Dendritic cell treated with granulocyte-macrophage colony-stimulating factor and Interleukin-4, amounts not matched to agents 40 ng/mL and 50 ng/mL, for 4 days (primary cell): ENCODE data around the gene FERMT2.
"Not testable (repeated sequence)": the region's sequence is repeated elsewhere in the genome, so short reads cannot be mapped to it uniquely, and the experiment has no call there.

ENCODE experiments used
- H3K27ac Mint-ChIP-seq: one replicate; pipeline ENCODE4 v1.8.0; 2022; ENCODE audit warnings: mild to moderate bottlenecking, mixed read lengths
- H3K27me3 Mint-ChIP-seq: one replicate; pipeline ENCODE4 v1.8.0; 2022; ENCODE audit warnings: mild to moderate bottlenecking, mixed read lengths
- H3K36me3 Mint-ChIP-seq: one replicate; pipeline ENCODE4 v1.8.0; 2022; ENCODE audit warnings: low read depth, mixed read lengths
- H3K4me1 Mint-ChIP-seq: one replicate; pipeline ENCODE4 v1.8.0; 2022; ENCODE audit warnings: low read depth, mixed read lengths
- H3K4me3 Mint-ChIP-seq: one replicate; pipeline ENCODE4 v1.8.0; 2022; ENCODE audit warnings: mild to moderate bottlenecking, moderate library complexity, mixed read lengths
- H3K9me3 Mint-ChIP-seq: one replicate; pipeline ENCODE4 v1.8.0; 2022; ENCODE audit warnings: mixed read lengths
- intact Hi-C: fragments of 100-400 bp; cut with micrococcal nuclease; formaldehyde crosslinking; loops from one replicate; pipeline ENCODE4 v1.15.0; 2022

Gene FERMT2

GRCh38 chr14:52926953-52927352, 23.9 kb downstream of the FERMT2 start:
- Mint-ChIP-seq H3K27ac (no peak overlapping the region), H3K9me3 (no peaks in the 10 kb centered on the region), H3K36me3 (no peaks in the 10 kb centered on the region), H3K4me3 (no peak overlapping the region), H3K27me3 (no peaks in the 10 kb centered on the region), H3K4me1 (no peaks in the 10 kb centered on the region)
- intact Hi-C loops: no loop called here

DNA sequence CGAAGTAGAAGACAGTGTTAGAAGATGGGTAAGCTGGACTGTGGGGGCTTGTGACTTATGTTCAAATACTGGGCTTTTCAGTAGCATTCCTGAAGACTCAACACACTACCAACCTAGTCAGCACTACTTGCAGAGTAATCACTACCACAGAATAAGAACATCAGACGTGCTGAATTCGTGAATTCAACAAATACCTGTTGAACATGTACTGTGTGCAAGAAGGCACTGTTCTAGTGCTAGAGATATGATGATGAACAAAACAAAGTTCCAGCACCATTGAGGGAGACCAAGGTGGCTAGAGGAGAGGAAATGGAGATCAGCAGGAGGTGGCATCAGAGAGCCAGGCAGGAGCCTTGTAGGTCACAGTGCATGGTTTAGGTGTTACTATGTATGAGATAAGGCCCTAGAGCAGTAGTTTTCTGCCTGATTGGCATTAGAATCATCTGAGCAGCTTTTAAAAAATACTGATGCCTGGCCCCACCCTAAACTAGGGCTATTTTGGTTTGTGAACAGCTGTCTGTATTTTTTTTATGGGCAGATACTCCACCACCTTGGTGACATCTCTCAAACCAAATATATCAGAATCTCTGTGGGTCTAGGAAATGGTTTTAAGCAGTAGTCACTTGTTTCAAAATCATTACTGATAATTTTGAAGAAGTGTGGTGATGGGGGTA, 26.8 kb downstream of the FERMT2 start:
- H3K36me3 Mint-ChIP-seq: no peaks in the 10 kb centered on the region
- H3K27me3 Mint-ChIP-seq: no peaks in the 10 kb centered on the region
- no peak overlapping the region for H3K27ac Mint-ChIP-seq
- H3K9me3 Mint-ChIP-seq: no peaks in the 10 kb centered on the region
- H3K4me3 Mint-ChIP-seq: no peak overlapping the region
- intact Hi-C loops: no loop called here
- no peaks in the 10 kb centered on the region for H3K4me1 Mint-ChIP-seq

GRCh38 chr14:52922656-52923055, 28.2 kb downstream of the FERMT2 start:
- Mint-ChIP-seq H3K9me3 (no peaks in the 10 kb centered on the region), H3K4me1 (peaks cover 4% of the 10 kb centered on the region), H3K4me3 (no peak overlapping the region), H3K36me3 (no peaks in the 10 kb centered on the region), H3K27me3 (no peaks in the 10 kb centered on the region), H3K27ac (no peak overlapping the region)
- intact Hi-C loops: no loop called here

DNA sequence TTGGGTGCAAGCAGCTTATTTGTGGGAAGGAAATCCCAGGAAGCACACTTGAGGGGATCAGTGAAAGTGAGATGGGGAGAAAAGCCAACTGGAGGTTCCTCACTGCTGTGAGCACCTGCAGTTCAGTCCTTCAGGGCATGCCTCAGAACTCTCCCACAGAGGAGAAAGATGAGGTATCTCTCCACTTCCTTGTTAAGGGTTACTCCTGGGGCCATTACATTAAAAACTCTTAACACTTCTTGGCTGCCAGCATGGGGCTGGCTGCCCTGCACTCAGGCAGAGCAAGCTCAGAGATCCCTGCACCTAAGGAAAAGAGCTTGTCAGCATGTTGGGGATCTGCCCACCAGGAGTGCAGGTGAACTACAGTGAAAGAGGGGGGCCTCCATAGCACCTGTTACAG, 28.8 kb downstream of the FERMT2 start:
- Mint-ChIP-seq H3K36me3 (no peaks in the 10 kb centered on the region), H3K9me3 (no peaks in the 10 kb centered on the region), H3K27me3 (no peaks in the 10 kb centered on the region), H3K4me1 (peaks cover 8% of the 10 kb centered on the region), H3K4me3 (no peak overlapping the region), H3K27ac (no peak overlapping the region)
- intact Hi-C loops: no loop called here

- H3K9me3 Mint-ChIP-seq, intact Hi-C loops, H3K36me3 Mint-ChIP-seq, H3K4me1 Mint-ChIP-seq, H3K4me3 Mint-ChIP-seq, H3K27ac Mint-ChIP-seq, H3K27me3 Mint-ChIP-seq: not testable (repeated sequence)
Measured at GRCh38 chr14:52920411-52920810, 30.4 kb downstream of the FERMT2 start.

DNA sequence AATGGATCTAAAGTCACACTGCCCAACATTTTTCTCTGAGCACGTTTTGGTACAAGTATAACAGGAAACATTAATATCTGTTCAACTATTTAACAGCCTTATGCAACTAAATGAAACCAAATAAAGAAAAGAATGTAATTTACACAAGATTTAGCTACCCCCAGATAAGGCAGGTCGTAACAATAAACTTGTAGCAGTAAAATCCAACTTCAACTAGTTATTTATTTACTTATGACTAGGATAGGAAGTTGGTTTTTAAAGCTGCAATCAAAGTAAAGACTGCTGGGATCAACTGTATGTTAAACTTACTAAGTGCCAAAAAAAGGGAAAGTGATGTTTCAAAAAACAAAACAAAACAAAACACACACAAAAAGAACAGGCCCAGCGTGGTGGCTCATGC, 30.9 kb downstream of the FERMT2 start:
- Mint-ChIP-seq H3K4me1 (peaks cover 8% of the 10 kb centered on the region), H3K27ac (no peak overlapping the region), H3K27me3 (no peaks in the 10 kb centered on the region), H3K4me3 (no peak overlapping the region), H3K36me3 (no peaks in the 10 kb centered on the region), H3K9me3 (no peaks in the 10 kb centered on the region)
- intact Hi-C loops: no loop called here

GRCh38 chr14:52918486-52918885, 32.4 kb downstream of the FERMT2 start:
- Mint-ChIP-seq H3K4me3 (no peak overlapping the region), H3K4me1 (peaks cover 8% of the 10 kb centered on the region), H3K9me3 (no peaks in the 10 kb centered on the region), H3K27ac (no peak overlapping the region), H3K27me3 (no peaks in the 10 kb centered on the region), H3K36me3 (no peaks in the 10 kb centered on the region)
- intact Hi-C loops: no loop called here

GRCh38 chr14:52917735-52918134, 33.1 kb downstream of the FERMT2 start:
- H3K4me1 Mint-ChIP-seq: peaks cover 8% of the 10 kb centered on the region
- no peak overlapping the region for H3K27ac Mint-ChIP-seq
- H3K27me3 Mint-ChIP-seq: no peaks in the 10 kb centered on the region
- H3K9me3 Mint-ChIP-seq: no peaks in the 10 kb centered on the region
- no peak overlapping the region for H3K4me3 Mint-ChIP-seq
- no peaks in the 10 kb centered on the region for H3K36me3 Mint-ChIP-seq
- intact Hi-C loops: no loop called here

DNA sequence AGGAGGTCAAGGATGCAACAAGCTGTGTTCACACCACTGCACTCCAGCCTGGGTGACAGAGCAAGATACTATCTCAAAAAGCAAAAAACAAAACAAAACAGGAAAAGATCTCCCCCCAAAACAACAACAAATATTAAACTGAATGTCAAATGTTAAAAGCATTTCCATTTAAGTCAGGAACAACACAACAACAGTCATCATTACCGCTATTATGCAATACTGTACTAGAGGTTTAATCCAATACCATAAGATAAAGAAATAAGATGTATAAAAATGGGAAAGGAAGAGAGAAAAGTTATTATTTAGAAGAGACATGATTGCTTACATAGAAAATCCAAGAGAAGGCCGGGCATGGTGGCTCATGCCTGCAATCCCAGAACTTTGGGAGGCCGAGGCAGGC, 36.6 kb downstream of the FERMT2 start:
- intact Hi-C loops: no loop called here
- Mint-ChIP-seq H3K27ac (no peak overlapping the region), H3K36me3 (no peaks in the 10 kb centered on the region), H3K9me3 (no peaks in the 10 kb centered on the region), H3K4me3 (no peak overlapping the region), H3K27me3 (no peaks in the 10 kb centered on the region), H3K4me1 (peaks cover 8% of the 10 kb centered on the region)

DNA sequence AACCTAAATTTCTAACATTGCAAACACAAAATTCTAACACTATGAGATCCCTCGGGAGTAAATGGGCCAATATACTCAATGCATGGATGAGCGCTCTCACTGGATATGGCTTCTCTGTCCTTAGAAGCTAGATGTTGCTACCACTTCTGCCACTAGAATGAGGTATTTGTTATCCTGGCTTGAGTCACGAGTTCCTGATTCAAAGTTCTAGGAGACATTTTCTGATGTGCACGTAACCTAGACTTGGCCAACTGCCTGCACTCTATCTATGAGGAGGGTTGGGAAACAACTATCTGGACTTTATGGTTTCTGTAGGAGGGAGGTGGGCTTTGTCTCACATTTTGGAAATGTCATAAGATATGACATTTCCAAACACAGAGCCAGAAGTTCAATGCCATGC, 37.6 kb downstream of the FERMT2 start:
- intact Hi-C loops: no loop called here
- Mint-ChIP-seq H3K27me3 (peaks cover 1% of the 10 kb centered on the region), H3K27ac (no peak overlapping the region), H3K4me3 (no peak overlapping the region), H3K36me3 (no peaks in the 10 kb centered on the region), H3K9me3 (no peaks in the 10 kb centered on the region), H3K4me1 (peaks cover 8% of the 10 kb centered on the region)

DNA sequence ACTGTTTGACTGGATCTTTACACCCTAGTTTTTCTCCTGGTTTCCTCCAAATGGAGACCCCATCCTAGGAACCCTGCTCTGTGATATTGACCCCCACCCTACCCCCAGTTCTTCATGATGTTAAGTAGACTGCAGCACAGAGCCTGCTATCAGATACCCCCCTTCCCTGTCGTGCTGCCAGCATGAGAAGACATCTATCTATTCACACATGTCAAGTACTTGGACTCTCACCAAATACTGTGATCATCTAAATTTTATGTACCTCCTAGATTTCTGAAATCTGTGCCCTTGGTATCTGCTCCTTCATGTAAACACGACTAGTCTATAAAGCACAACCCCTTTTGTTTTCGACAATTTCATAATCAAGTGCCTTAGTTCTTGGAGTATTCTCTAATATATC, 38.9 kb downstream of the FERMT2 start:
- Mint-ChIP-seq H3K27ac (no peak overlapping the region), H3K4me3 (no peak overlapping the region), H3K4me1 (no peaks in the 10 kb centered on the region), H3K36me3 (no peaks in the 10 kb centered on the region), H3K27me3 (peaks cover 1% of the 10 kb centered on the region), H3K9me3 (no peaks in the 10 kb centered on the region)
- intact Hi-C loops: no loop called here

DNA sequence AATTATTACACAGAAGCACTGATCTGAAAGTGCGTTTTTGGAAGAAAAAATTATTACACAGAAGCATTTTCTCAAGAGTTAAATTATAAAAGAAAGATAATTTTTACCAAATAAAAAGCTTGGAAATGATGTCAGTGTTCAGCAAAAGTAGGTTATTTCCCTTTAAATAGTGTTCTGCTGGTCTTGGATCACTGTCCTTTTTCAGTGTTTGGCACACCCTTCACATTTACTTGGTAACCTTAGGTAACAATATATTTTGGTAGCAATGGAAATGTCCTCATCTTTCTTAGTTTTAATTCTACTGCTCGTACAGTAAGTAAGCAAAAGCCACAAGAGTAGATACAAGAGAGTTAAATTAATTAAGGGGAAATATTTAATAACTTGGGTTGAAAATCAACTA, 40.3 kb downstream of the FERMT2 start:
- H3K27ac Mint-ChIP-seq: no peak overlapping the region
- intact Hi-C loops: no loop called here

GRCh38 chr14:52907949-52908348, 42.9 kb downstream of the FERMT2 start:
- no peaks in the 10 kb centered on the region for H3K36me3 Mint-ChIP-seq
- no peak overlapping the region for H3K27ac Mint-ChIP-seq
- no peaks in the 10 kb centered on the region for H3K4me1 Mint-ChIP-seq
- no peaks in the 10 kb centered on the region for H3K9me3 Mint-ChIP-seq
- H3K27me3 Mint-ChIP-seq: peaks cover 3% of the 10 kb centered on the region
- H3K4me3 Mint-ChIP-seq: no peak overlapping the region
- intact Hi-C loops: no loop called here

More for the DNA sequence above, 40.3 kb downstream of the FERMT2 start:
- no peaks in the 10 kb centered on the region for H3K9me3 Mint-ChIP-seq
- H3K4me3 Mint-ChIP-seq: no peak overlapping the region
- H3K4me1 Mint-ChIP-seq: no peaks in the 10 kb centered on the region
- H3K27me3 Mint-ChIP-seq: peaks cover 3% of the 10 kb centered on the region
- no peaks in the 10 kb centered on the region for H3K36me3 Mint-ChIP-seq

DNA sequence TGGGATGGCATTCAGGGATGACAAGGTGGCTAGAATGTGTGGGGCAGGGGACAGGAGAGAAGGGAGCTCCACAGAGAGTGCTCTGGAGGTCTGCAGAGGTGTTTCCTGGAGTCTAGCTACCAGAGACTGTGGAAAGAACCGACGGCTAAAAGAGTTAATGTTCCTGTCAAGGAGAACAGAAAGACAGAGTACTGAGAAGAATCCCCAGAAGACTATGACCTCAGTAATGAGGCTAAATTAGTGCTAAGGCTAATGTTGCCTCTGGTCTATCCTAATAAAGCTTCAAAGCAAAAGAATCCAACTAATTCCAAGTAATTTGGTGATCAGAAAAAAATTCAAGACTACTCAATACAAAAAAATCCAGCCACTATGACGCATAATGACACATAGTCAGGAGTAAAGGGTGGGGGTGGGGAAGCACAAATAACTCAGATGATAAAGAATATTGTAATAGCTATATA, 44.7 kb downstream of the FERMT2 start:
- Mint-ChIP-seq H3K27me3 (peaks cover 3% of the 10 kb centered on the region), H3K27ac (no peak overlapping the region), H3K36me3 (no peaks in the 10 kb centered on the region), H3K9me3 (no peaks in the 10 kb centered on the region), H3K4me1 (no peaks in the 10 kb centered on the region), H3K4me3 (no peak overlapping the region)
- intact Hi-C loops: no loop called here

DNA sequence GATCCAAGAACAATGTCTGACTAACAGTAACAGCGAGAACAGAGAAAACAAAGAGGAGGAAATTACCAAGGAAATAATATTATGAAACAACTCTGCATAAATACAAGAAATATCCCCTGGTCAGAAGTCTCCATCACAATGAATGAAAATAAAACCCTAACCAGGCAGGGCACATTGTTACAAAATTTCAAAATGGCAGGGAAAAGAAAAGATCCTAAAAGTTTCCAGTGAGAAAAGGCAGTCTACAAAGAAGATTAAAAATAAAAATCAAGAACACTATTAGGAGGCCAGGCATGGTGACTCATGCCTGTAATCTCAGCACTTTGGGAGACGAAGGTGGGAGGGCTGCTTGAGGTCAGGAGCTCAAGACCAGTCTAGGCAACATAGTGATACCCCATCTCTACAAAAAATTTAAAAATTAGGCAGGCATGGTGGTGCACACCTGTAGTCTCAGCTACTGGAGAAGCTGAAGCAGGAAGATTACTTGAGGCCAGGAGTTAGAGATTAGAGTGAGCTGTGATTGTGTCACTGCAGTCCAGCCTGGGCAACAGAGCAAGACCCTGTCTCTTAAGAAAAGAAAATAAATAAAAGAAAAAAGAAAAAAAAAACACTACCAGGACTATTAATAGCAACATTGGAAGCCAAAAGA, 47.8 kb downstream of the FERMT2 start:
- H3K4me3 Mint-ChIP-seq: no peak overlapping the region
- intact Hi-C loops: no loop called here
- H3K27me3 Mint-ChIP-seq: peaks cover 2% of the 10 kb centered on the region
- no peaks in the 10 kb centered on the region for H3K36me3 Mint-ChIP-seq
- no peaks in the 10 kb centered on the region for H3K4me1 Mint-ChIP-seq
- H3K9me3 Mint-ChIP-seq: no peaks in the 10 kb centered on the region
- no peak overlapping the region for H3K27ac Mint-ChIP-seq
